OCI-LY1 (cell line): ENCODE measurements around the gene MDC1.

Experiments used
- H2AFZ ChIP-seq: fragments of 200-600 bp; sonication (generic), shearing (Covaris generic); 2 replicates; pipeline ENCODE4 v1.6.0; 2014; ENCODE audit warnings: antibody characterized with exemption, mild to moderate bottlenecking, low read length
- H3F3A ChIP-seq: fragments of 200-600 bp; sonication (generic), shearing (Covaris generic); 2 replicates; pipeline ENCODE4 v1.6.0; 2014; ENCODE audit warnings: mild to moderate bottlenecking, antibody characterized with exemption, low read length, moderate library complexity; ENCODE audit not compliant: insufficient read depth
- H3K27ac ChIP-seq: fragments of 200-600 bp; sonication (generic); 2 replicates; pipeline ENCODE4 v1.5.1; 2014; ENCODE audit warnings: low read length, mixed run types, mild to moderate bottlenecking, low read depth; ENCODE audit not compliant: poor library complexity, severe bottlenecking
- H3K27me3 ChIP-seq: fragments of 200-600 bp; sonication (generic); 2 replicates; pipeline ENCODE4 v1.6.0; 2014; ENCODE audit warnings: antibody characterized with exemption, mild to moderate bottlenecking, low read length, moderate library complexity; ENCODE audit not compliant: insufficient read depth
- H3K36me3 ChIP-seq: fragments of 200-600 bp; sonication (generic); 2 replicates; pipeline ENCODE4 v1.6.1; 2014; ENCODE audit warnings: mild to moderate bottlenecking, antibody characterized with exemption, low read length, moderate library complexity, mixed read lengths; ENCODE audit not compliant: insufficient read depth
- H3K4me1 ChIP-seq: fragments of 200-600 bp; sonication (generic); 2 replicates; pipeline ENCODE4 v1.5.1; 2014; ENCODE audit warnings: mild to moderate bottlenecking, low read length, moderate library complexity; ENCODE audit not compliant: insufficient read depth, severe bottlenecking
- H3K4me2 ChIP-seq: fragments of 200-600 bp; sonication (generic), shearing (Covaris generic); 2 replicates; pipeline ENCODE4 v1.6.1; 2014; ENCODE audit warnings: low read length
- H3K4me3 ChIP-seq: fragments of 200-600 bp; sonication (generic); 2 replicates; pipeline ENCODE4 v1.5.1; 2014; ENCODE audit warnings: low read length, low read depth, mild to moderate bottlenecking, mixed read lengths; ENCODE audit not compliant: poor library complexity, severe bottlenecking
- H3K79me2 ChIP-seq: fragments of 200-600 bp; shearing (Covaris generic); 2 replicates; pipeline ENCODE4 v1.6.1; 2016; ENCODE audit warnings: mixed run types, low read length, mixed read lengths; ENCODE audit not compliant: insufficient read depth
- H3K9ac ChIP-seq: fragments of 200-600 bp; sonication (generic), shearing (Covaris generic); 2 replicates; pipeline ENCODE4 v1.6.1; 2014; ENCODE audit warnings: mild to moderate bottlenecking, low read length, mixed read lengths
- H3K9me2 ChIP-seq: fragments of 200-600 bp; sonication (generic), shearing (Covaris generic); 2 replicates; pipeline ENCODE4 v1.6.1; 2014; ENCODE audit warnings: low read depth, mild to moderate bottlenecking, low read length, mixed read lengths
- H3K9me3 ChIP-seq: fragments of 200-600 bp; shearing (Covaris generic); 2 replicates; pipeline ENCODE4 v1.6.1; 2014; ENCODE audit warnings: low read length, mixed read lengths
- H4K20me1 ChIP-seq: fragments of 200-600 bp; sonication (generic), shearing (Covaris generic); 2 replicates; pipeline ENCODE4 v1.6.0; 2016; ENCODE audit warnings: mild to moderate bottlenecking, low read length; ENCODE audit not compliant: insufficient read depth
- EZH2 ChIP-seq: fragments of 200-600 bp; sonication (generic), shearing (Covaris generic); IDR thresholded peaks from 2 replicates; pipeline ENCODE4 v1.8.0; 2017; ENCODE audit warnings: borderline replicate concordance, mixed run types, mild to moderate bottlenecking, antibody characterized with exemption, low read length, moderate library complexity, mixed read lengths
- TF ChIP-seq, protein P1 (sequence below): fragments of 200-600 bp; sonication (generic), shearing (Covaris generic); IDR thresholded peaks from 2 replicates; pipeline ENCODE4 v1.5.1; 2017; ENCODE audit warnings: mild to moderate bottlenecking, antibody characterized with exemption, low read length, moderate library complexity, mixed read lengths

Gene MDC1

DNA sequence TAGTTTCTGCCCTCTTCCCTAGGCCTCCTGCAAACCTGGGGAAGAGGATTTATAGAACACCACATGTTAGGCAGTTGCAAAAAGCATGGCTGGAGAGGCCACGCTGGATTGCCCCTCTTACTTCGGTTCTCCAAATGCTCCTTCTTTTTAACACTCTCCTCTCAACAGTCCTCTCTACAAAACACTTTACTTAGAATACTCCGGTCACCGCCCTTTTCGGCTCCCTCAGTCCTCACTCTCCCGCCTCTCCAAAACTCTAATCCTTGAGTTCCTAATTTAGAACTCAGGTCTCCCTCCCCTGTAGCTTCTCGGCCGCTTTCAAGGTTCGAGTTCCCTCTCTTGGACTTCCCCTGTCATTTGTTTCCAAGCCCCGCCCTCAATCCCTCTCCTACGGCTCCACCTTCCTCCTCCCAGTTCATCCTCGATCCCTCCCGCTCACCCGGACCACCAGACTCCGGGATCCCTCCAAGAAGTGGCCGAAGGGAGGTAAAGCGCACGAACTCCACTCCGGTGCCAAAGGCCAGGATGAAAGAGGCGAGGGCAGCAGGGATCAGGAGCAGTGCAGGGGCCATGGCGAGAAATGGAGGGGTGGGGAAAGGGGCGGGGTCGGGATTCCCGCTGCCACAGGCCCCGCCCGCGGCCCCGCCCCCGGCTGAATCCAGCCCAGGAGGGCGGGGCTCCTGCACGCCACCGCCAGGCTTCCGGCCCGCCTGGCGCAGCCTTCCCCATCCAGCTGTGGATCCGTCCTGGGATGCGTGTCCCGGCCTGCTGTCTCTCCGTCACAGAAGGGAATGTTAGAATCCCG, 26.5 kb downstream of the MDC1 start, which contains the start of gene NRM:
Gene NRM (minus strand): TSS at position 582 of the 805 bp plus-strand sequence. CDS start 10 bp downstream, at position 572.
- Histone ChIP-seq H3K4me1 (peaks cover 56% of the 10 kb centered on the region), H4K20me1 (no peaks in the 10 kb centered on the region), H3K79me2 (peaks cover under 1% of the 10 kb centered on the region; the same call in 1 of the 2 replicates), H3K9me3 (no peaks in the 10 kb centered on the region), H3F3A (peaks cover 14% of the 10 kb centered on the region), H3K9me2 (no peaks in the 10 kb centered on the region), H3K27me3 (no peaks in the 10 kb centered on the region), H3K36me3 (no peaks in the 10 kb centered on the region), H3K9ac (peak within 1 kb of the TSS; percentile 62), H2AFZ (no peak within 1 kb of the TSS), H3K4me3 (peak within 1 kb of the TSS; percentile 64), H3K27ac (peak within 1 kb of the TSS; percentile 95), H3K4me2 (peak within 1 kb of the TSS; percentile 75)
- TF ChIP-seq, protein P1, sequence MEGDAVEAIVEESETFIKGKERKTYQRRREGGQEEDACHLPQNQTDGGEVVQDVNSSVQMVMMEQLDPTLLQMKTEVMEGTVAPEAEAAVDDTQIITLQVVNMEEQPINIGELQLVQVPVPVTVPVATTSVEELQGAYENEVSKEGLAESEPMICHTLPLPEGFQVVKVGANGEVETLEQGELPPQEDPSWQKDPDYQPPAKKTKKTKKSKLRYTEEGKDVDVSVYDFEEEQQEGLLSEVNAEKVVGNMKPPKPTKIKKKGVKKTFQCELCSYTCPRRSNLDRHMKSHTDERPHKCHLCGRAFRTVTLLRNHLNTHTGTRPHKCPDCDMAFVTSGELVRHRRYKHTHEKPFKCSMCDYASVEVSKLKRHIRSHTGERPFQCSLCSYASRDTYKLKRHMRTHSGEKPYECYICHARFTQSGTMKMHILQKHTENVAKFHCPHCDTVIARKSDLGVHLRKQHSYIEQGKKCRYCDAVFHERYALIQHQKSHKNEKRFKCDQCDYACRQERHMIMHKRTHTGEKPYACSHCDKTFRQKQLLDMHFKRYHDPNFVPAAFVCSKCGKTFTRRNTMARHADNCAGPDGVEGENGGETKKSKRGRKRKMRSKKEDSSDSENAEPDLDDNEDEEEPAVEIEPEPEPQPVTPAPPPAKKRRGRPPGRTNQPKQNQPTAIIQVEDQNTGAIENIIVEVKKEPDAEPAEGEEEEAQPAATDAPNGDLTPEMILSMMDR: no peak
- TF ChIP-seq EZH2: no peak

DNA sequence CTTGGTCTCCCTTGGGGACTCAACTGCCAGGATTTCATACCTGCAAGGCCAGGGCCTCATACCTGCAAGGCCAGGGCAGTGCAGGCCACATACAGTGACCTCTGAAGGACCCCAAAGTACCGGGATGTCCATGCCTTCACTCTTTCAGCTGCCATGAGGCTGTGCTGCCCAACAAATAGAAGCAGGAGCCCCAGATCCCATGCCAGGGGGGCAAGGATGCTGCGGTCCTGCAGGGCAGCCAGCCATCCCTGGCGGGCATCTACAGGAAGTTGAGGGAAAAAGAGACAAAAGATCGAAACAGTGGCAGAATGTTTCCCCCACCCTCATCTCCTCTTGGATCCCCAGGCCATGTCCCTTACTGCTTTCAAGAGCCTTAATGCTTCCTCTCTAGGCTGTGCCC, 27.1 kb downstream of the MDC1 start:
- Histone ChIP-seq H3K9ac (peak overlapping the region; percentile 62), H3K27ac (peak overlapping the region; percentile 95), H2AFZ (no peak overlapping the region), H3K9me3 (no peaks in the 10 kb centered on the region), H3K4me1 (peaks cover 62% of the 10 kb centered on the region), H3K4me2 (peak overlapping the region; percentile 75), H4K20me1 (no peaks in the 10 kb centered on the region), H3K79me2 (peaks cover 6% of the 10 kb centered on the region), H3K9me2 (no peaks in the 10 kb centered on the region), H3K36me3 (no peaks in the 10 kb centered on the region), H3F3A (peaks cover 14% of the 10 kb centered on the region), H3K27me3 (no peaks in the 10 kb centered on the region), H3K4me3 (peak overlapping the region; percentile 64)
- TF ChIP-seq, protein P1: no peak
- TF ChIP-seq EZH2: no peak

DNA sequence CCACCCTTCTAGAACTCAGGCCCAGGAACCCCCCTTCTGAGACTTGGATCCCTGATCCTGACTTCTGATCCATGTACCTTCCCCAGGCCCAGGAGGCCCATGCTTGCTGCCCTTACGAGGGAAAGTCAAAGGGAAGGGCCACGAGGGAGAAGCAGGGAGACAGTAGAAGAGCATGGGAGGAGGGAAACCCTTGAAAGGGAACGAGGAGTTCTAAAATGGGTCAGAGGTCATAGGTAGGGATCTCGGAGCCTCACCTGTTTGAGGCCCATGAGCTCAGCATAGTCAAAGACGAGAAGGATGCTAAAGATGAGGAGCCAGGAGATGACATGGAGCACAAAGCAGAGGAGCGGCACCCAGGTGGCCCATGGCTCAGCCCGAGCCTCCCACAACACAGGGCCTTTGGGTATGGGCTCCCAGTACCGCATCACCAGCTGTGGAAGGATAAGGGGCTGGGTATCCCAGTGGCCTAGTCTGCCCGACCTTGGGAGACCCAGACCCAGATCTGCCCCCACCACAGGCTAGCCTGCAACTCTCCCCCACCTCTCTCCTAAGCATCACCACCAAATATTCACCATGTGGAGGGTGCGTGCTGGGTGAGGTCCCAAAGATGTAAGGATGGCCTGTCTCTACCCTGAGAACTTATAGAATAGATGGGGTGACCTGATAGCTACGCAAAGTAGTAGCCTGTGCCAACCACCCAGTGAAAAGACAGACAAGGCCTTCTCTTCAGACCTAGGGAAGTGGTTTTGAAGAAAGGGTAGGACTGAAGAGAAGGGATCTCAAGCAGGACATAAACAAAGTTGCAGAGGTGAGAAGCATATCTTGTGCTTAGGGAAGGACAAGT, 27.8 kb downstream of the MDC1 start:
- H3K36me3 ChIP-seq: no peaks in the 10 kb centered on the region
- H3K9me2 ChIP-seq: no peaks in the 10 kb centered on the region
- peak overlapping the region; percentile 75 for H3K4me2 ChIP-seq
- no peaks in the 10 kb centered on the region for H3K27me3 ChIP-seq
- H3K4me1 ChIP-seq: peaks cover 66% of the 10 kb centered on the region
- no peaks in the 10 kb centered on the region for H4K20me1 ChIP-seq
- peak overlapping the region; percentile 62 for H3K9ac ChIP-seq
- peak overlapping the region; percentile 95 for H3K27ac ChIP-seq
- H3K79me2 ChIP-seq: peaks cover 12% of the 10 kb centered on the region
- TF ChIP-seq, protein P1: no peak
- TF ChIP-seq EZH2: no peak
- H3K9me3 ChIP-seq: no peaks in the 10 kb centered on the region
- peak overlapping the region; percentile 64 for H3K4me3 ChIP-seq
- peaks cover 14% of the 10 kb centered on the region for H3F3A ChIP-seq
- no peak overlapping the region for H2AFZ ChIP-seq
